Mammary epithelial cell (primary cell): ENCODE measurements around the gene LMX1A.

Experiments
- CTCF ChIP-seq, 2 donors: IDR thresholded peaks in 1 of 2; conservative IDR thresholded peaks in 1 of 2; 2 replicates each; pipeline ENCODE4 v1.5.1; 2011 to 2012; ENCODE audit warnings: inconsistent platforms in 2 of 2, low read length in 2 of 2, mild to moderate bottlenecking in 2 of 2, control low read depth in 1 of 2, low read depth in 1 of 2; ENCODE audit not compliant: insufficient read depth in 1 of 2; ENCODE audit errors: extremely low read depth in 1 of 2
- EZH2 ChIP-seq: IDR thresholded peaks from 2 replicates; pipeline ENCODE4 v1.6.1; 2012; ENCODE audit warnings: low read length, inconsistent platforms, borderline replicate concordance

DNA sequence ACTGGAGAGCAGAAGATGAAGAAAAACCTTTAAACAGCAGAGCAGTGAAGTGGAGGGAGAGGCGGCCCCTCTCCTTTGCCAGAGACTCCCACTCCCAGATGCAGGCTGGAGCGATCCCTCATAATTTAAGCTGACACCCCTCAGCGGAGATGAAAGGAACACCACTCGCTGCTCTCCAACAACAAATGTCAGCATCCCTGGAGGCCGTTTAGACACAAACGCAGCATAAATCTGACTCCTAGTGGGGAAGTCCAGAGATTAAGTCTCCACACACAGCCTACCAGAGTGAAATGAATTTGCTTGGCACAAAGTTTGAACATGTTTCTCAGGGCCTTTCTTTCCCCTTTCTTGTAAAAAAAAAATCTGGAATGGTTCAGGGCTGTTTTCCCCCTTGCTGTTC lies 137.8 kb downstream of the LMX1A start:
- TF ChIP-seq CTCF (conservative IDR thresholded peaks at IDR 0.05 in 1 of 2, IDR thresholded peaks at IDR 0.05 in 1 of 2; ENCODE audit: extremely low read depth in 1 of 2, insufficient read depth in 1 of 2, low read depth in 1 of 2, low read length in 2 of 2) (no peak), EZH2 (no peak)
